Stimulated activated CD8-positive, alpha-beta memory T cell treated with anti-CD3 and anti-CD28 coated beads, Interleukin-15, amount 100 ng/mL, for 24 hours (primary cell): Measurements from ENCODE around the gene VCL.
A peak's percentile ranks its signal among the peaks of the same experiment; 100 is the strongest.
"Not testable (repeated sequence)": the region's sequence is repeated elsewhere in the genome, so short reads cannot be mapped to it uniquely, and the experiment has no call there.

Experiments
- DNase-seq: peaks from one replicate; pipeline ENCODE4 v3.0.0-alpha.2; 2020; ENCODE audit warnings: low read depth

The VCL gene

GRCh38 chr10:73997787-73998622 lies at the start of gene VCL:
TSS of gene VCL (plus strand) at chr10:73998116. CDS start at chr10:73998208, 92 bp downstream.
- DNase-seq = peak; percentile 83

- DNase-seq = no peak
Measured at GRCh38 chr10:73948947-73949633, 48.8 kb upstream of the VCL start.

GRCh38 chr10:73950155-73950948 lies 47.6 kb upstream of the VCL start:
- DNase-seq = no peak

- no peak for DNase-seq
Measured at GRCh38 chr10:73953665-73954064, 44.3 kb upstream of the VCL start.

GRCh38 chr10:73954737-73955136 lies 43.2 kb upstream of the VCL start:
- DNase-seq = no peak

GRCh38 chr10:73955719-73956118 lies 42.2 kb upstream of the VCL start:
- no peak for DNase-seq

- no peak for DNase-seq
Measured at GRCh38 chr10:73956476-73957359, 41.2 kb upstream of the VCL start.

GRCh38 chr10:73959484-73960243 lies 38.3 kb upstream of the VCL start:
- DNase-seq = no peak

GRCh38 chr10:73962386-73962785 lies 35.5 kb upstream of the VCL start:
- DNase-seq = no peak

- DNase-seq = not testable (repeated sequence)
Measured at GRCh38 chr10:73963533-73963932, 34.4 kb upstream of the VCL start.

- no peak for DNase-seq
Measured at GRCh38 chr10:73964743-73965142, 33.2 kb upstream of the VCL start.

- not testable (repeated sequence) for DNase-seq
Measured at GRCh38 chr10:73965267-73965889, 32.5 kb upstream of the VCL start.

GRCh38 chr10:73965890-73966768 lies 31.8 kb upstream of the VCL start:
- DNase-seq = no peak

- no peak for DNase-seq
Measured at GRCh38 chr10:73967022-73967429, 30.9 kb upstream of the VCL start.

GRCh38 chr10:73967544-73967943 lies 30.4 kb upstream of the VCL start:
- DNase-seq = no peak

GRCh38 chr10:73968098-73968521 lies 29.8 kb upstream of the VCL start:
- DNase-seq = no peak

- DNase-seq = no peak
Measured at GRCh38 chr10:73969224-73969841, 28.6 kb upstream of the VCL start.

- no peak for DNase-seq
Measured at GRCh38 chr10:73970845-73971244, 27.1 kb upstream of the VCL start.
